Ammon's horn (tissue), 1 donor: Measurements from ENCODE around the gene NID2.

ENCODE experiments used
- DNase-seq: peaks from one replicate; pipeline ENCODE4 v3.0.0-alpha.2; 2016; ENCODE audit warnings: low spot score

Gene NID2

GRCh38 chr14:52052288-52052943, 16.4 kb downstream of the NID2 start:
- DNase-seq: no peak

- no peak for DNase-seq
Observed at GRCh38 chr14:52051871-52052270, 17.0 kb downstream of the NID2 start.

- DNase-seq: no peak
Observed at GRCh38 chr14:52051251-52051650, 17.6 kb downstream of the NID2 start.

GRCh38 chr14:52049721-52050588, 18.9 kb downstream of the NID2 start:
- no peak for DNase-seq

- DNase-seq: no peak
Observed at GRCh38 chr14:52049271-52049670, 19.6 kb downstream of the NID2 start.

- no peak for DNase-seq
Observed at GRCh38 chr14:52048641-52049204, 20.1 kb downstream of the NID2 start.

- DNase-seq: no peak
Observed at GRCh38 chr14:52048116-52048515, 20.7 kb downstream of the NID2 start.

GRCh38 chr14:52046376-52046917, 22.4 kb downstream of the NID2 start:
- no peak for DNase-seq

- DNase-seq: no peak
Observed at GRCh38 chr14:52044791-52045522, 23.9 kb downstream of the NID2 start.

GRCh38 chr14:52043690-52044089, 25.2 kb downstream of the NID2 start:
- no peak for DNase-seq

- no peak for DNase-seq
Observed at GRCh38 chr14:52042371-52043289, 26.2 kb downstream of the NID2 start.

GRCh38 chr14:52040598-52040997, 28.3 kb downstream of the NID2 start:
- DNase-seq: no peak

- no peak for DNase-seq
Observed at GRCh38 chr14:52039124-52039815, 29.6 kb downstream of the NID2 start.

- no peak for DNase-seq
Observed at GRCh38 chr14:52033101-52033642, 35.7 kb downstream of the NID2 start.

- DNase-seq: no peak
Observed at GRCh38 chr14:52032204-52032801, 36.6 kb downstream of the NID2 start.

- DNase-seq: no peak
Observed at GRCh38 chr14:52031781-52032180, 37.1 kb downstream of the NID2 start.

GRCh38 chr14:52029881-52030280, 39.0 kb downstream of the NID2 start:
- no peak for DNase-seq

GRCh38 chr14:52026901-52027300, 42.0 kb downstream of the NID2 start:
- peak; percentile 61 for DNase-seq

- peak; percentile 28 for DNase-seq
Observed at GRCh38 chr14:52026017-52026660, 42.7 kb downstream of the NID2 start.
